NCI-H1436 treated with DMSO at 0.1 percent for 48 hours (cell line): ENCODE data around the gene PHACTR4.
"Not testable (repeated sequence)": the region's sequence is repeated elsewhere in the genome, so short reads cannot be mapped to it uniquely, and the experiment has no call there.

ENCODE experiments used
- DNase-seq: peaks from one replicate; lab custom pipeline; 2025; lab: John Stamatoyannopoulos, UW

Gene PHACTR4

DNA sequence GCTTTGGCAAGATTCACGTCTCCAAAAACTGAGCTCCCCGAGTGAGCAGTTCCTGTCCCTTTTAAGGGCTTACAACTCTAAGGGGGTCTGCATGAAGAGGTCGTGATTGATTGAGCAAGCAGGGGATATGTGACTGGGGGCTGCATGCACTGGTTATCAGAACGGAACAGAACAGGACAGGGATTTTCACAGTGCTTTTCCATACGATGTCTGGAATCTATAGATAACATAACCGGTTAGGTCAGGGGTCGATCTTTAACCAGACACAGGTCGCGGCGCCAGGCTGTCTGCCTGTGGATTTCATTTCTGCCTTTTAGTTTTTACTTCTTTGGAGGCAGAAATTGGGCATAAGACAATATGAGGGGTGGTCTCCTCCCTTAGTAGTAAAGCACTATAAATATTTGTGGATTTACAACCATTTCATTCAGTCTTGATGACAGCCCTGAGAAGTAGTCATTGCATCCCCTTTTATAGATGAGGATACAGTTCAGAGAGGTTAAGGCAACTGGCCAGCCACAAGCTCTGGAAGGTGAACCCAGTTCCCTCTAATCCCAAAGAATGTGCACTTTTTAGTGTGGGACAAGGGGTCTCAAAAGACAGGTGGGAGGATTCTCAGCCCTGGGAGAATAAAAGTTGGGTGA, 155.6 kb downstream of the PHACTR4 start:
- DNase-seq: not testable (repeated sequence)

DNA sequence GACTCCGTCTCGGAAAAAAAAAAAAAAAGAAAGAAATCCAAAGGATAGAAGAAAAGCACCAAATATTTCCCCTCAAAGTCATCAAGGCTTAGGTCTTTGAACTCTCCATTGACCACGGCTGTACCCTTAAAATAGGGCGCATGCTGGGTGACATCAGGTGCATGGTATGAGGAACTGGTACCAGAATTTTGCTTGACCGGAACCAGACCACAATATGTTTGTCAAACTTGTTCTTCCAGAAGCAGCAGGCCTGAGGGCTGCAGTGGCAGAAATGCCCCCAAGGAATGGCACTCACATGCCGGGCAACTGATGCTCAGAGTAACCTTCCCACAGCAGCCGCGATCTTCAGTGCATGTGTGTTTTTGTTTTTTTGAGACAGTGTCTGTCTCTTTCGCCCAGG, 157.3 kb downstream of the PHACTR4 start:
- DNase-seq: no peak

DNA sequence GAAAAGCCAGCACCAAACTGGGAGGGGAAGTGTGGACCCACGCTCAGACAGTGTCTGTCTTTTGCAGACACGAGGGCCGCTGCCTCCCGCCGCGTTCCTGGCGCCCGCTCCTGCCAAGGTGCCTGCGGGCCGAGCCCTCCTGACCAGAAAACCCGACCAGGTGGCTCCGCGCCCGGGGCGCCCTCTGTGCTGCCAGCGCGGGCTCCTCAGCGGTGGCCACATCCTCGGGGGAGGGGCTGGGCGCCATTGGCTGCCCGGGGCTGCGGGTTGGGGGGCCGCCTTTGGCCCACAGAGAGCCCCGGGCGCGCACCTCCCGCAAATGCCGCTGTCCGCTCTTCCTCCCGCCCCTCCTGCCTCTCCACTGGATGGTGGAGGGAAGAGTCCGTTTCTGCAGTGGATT, 160.9 kb downstream of the PHACTR4 start:
- no peak for DNase-seq

DNA sequence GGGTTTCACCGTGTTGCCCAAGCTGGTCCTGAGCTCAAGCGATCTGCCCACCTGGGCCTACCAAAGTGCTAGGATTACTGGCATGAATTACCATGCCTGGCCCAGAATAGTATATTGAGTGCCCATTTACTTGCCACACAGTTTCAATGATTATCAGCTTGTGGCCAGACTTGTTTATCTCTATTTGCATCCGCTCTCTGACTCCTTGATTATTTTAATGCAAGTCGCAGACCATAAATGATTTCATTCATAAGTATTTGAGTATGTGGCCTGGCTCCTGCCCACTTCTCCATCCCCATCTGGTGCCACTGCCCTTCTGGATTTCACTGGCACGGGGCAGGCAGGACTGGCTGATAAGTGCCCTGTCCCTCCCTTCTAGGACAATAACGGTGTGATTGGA, 165.1 kb downstream of the PHACTR4 start:
- DNase-seq: no peak

DNA sequence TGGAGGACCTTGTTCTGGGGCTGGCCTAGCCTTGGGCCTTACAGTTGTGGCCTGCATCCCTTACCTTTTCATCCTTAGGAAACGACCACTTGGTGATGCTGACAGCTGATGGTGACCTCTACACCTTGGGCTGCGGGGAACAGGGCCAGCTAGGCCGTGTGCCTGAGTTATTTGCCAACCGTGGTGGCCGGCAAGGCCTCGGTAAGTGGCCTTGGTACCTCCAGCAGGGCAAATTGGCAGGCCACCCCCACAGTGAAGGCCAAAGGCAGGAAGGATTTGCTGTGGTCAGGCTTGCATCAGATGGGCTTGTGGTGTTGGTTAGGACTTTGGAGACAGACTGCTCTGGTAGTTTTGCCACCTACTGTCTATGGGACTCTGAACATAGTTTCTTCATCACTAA, 165.6 kb downstream of the PHACTR4 start:
- DNase-seq: no peak

DNA sequence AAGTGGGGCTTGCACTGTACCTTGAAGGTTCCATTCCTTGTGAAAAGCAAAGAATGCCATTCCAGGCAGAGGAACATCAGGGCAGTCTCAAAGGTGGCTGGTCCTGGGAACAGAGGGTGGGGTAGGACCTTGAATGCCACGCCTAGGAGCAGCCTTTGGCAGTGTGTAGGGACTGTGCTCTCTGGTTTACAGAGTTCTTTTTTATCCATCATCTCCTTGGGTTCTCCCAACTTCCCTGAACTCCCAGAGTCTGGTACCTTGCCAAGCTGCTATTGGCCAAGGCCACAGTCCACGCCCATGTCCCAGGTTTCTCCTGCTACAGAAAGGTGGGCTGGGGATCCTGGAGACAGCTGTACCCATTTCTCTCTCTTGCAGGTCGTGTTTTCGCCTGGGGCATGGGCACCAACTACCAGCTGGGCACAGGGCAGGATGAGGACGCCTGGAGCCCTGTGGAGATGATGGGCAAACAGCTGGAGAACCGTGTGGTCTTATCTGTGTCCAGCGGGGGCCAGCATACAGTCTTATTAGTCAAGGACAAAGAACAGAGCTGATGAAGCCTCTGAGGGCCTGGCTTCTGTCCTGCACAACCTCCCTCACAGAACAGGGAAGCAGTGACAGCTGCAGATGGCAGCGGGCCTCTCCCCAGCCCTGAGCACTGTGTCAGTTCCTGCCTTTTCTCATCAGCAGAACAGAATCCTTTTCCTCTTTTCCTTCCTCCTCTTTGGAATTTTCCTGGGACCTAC, 168.1 kb downstream of the PHACTR4 start:
- no peak for DNase-seq

DNA sequence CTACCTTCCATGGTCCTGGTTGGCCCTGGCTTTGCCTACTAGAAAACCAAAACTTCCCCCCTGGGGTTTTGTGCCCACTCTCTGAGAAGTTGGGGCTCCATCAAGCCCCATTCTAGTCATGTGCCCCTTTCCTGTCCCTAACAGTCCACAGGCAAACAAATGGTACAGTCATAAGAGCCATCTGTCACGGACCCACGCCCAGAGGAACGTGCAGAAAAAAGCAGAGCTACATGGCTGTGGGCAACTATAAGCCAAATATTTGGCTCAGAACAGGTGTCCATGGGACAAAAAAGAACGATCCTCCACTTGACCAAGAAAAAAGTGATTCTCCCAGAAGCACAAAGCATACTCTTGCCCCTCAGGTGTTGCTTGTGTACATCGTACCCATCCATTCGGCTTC, 168.7 kb downstream of the PHACTR4 start:
- no peak for DNase-seq

DNA sequence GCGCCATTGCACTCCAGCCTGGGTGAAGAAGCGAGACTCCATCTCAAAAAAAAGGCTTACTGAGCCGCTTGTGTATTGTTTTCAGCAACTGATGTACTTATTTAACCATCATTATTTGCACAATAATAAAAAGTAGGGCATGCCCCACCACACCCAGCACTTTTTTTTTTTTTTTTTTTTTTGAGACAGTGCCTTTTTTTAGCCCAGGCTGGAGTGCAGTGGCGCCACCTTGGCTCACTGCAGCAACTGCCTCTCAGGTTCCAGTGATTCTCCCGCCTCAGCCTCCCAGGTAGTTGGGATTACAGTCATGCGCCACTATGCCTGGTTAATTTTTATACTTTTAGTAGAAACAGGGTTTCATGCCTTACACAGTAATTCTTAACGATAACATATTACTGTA, 171.1 kb downstream of the PHACTR4 start:
- DNase-seq: no peak

DNA sequence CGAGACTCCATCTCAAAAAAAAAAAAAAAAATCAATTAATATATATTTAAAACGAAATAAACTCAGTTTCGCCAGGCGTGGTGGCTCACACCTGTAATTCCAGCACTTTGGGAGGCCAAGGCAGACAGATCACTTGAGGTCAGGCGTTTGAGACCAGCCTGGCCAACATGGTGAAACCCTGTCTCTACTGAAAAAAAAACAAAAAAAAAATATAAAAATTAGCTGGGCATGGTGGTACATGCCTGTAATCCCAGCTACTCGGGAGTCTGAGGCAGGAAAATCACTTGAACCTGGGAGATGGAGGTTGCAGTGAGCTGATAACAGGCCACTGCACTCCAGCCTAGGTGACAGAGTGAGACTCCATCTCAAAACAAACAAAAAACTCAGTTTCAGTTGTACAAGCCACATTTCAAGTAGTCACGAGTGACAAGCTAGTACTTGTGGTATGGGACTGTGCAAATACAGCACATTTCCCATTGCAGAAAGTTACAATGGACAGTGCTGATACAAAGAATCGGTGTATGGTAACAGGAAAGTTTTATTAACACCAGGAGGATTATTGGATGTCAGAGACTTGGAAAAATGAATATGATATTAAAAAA, 172.0 kb downstream of the PHACTR4 start:
- DNase-seq: not testable (repeated sequence)

DNA sequence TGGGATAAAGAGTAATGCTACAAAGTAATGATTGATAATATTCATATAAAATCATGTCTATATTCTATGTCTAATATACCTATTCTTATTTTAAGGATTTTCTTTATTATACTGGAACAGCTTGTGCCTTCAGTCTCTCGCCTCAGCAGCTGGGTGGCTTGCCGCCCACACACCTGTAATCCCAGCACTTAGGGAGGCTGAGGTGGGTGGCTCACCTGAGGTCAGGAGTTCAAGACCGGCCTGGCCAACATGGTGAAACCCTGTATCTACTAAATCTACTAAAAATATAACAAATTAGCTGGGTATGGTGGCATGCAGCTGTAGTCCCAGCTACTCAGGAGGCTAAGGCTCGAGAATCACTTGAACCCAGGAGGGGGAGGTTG, 175.7 kb downstream of the PHACTR4 start:
- no peak for DNase-seq

DNA sequence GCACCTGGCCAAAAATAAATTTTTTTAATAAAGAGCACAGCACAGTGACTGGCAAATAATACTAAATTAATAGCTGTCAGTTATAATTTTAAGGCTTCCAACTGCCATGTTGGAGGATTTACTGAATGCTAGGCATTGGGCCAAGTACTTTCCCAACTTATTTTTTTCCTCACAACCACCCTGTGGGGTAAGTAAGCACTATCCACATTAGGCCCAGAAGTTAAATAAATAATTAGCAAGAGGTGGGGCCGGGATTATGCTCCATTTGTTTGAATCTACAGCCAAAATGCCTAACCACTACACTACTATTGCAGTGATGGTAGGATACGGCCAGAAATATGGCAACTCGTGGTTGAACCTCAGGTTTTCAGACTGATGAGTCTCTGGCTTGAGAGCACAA, 178.8 kb downstream of the PHACTR4 start:
- no peak for DNase-seq
